ENCODE measurements around the gene TNIP3. TPM values are rescaled to one million over a fixed set of nuclear protein-coding genes. Genes with fewer than 3 reads are reported as not detected.

TNIP3 gene
- polyA plus RNA-seq, 1 donor (not counting 4 experiments of a cell fraction or from before 2014, with no cell fraction given): 0.04 TPM

DNA sequence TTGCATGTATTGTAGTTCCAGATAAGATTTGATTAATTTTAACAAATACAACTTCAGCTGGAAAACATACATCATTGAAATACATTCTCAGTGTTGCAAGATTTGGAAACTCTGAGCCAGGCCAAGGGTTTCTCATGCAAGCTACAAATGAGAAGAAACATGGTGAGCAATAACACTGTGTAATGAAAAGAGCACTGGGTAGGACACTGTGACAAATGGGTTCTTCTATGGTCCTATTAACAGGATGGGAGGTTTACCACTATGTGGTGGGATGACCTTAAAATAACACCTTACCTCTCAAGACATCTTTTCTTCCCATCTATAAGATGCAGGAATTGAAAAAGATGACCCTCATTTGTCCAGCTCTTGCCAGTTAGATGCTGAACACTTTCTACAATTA lies 72.2 kb downstream of the TNIP3 start:
- FAIRE-seq: no peak
- dilution Hi-C loops (cut with MboI; ENCODE audit: extremely low pct_ligation_motif_present, low sequenced_read_pairs): no loop called here

DNA sequence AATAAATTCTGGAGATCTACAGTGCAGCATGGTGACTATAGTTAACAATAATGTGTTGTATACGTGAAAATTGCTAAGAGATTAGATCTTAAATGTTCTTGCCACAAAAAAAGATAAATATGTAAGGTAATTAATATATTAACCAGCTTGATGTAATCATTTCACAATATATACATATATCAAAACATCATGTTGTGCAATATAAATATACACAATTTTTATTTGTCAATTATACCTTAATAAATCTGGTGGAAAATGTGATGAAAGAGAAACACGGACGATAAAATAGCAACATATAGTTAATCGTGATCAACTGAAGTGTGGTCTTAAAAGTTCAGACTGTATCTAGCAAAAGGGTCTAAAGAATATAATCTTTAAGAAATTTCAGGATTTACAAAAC lies 75.3 kb downstream of the TNIP3 start:
- no peaks in the 10 kb centered on the region for H3K4me1 ChIP-seq (ENCODE audit: control insufficient read depth, extremely low read depth, insufficient read depth, low read length)
- dilution Hi-C loops (cut with MboI; ENCODE audit: extremely low pct_ligation_motif_present, low sequenced_read_pairs): no loop called here
- H3K36me3 ChIP-seq (ENCODE audit: control insufficient read depth in 2 of 2, extremely low read depth in 1 of 2, insufficient read depth in 2 of 2, low read length in 2 of 2): no peaks in the 10 kb centered on the region
- no peaks in the 10 kb centered on the region for H3K9me1 ChIP-seq (ENCODE audit: control insufficient read depth, extremely low read depth, insufficient read depth, low read length)
- H3K9ac ChIP-seq (ENCODE audit: control insufficient read depth, extremely low read depth, insufficient read depth, low read length): no peak overlapping the region
- no peaks in the 10 kb centered on the region for H3K27me3 ChIP-seq (ENCODE audit: control insufficient read depth, extremely low read depth, insufficient read depth, low read length)
- TF ChIP-seq EZH2 (IDR thresholded peaks at IDR 0.05; ENCODE audit: low read length): no peak
- TF ChIP-seq CTCF (optimal IDR thresholded peaks at IDR 0.05 in 1 of 3, IDR thresholded peaks at IDR 0.05 in 1 of 3, conservative IDR thresholded peaks at IDR 0.05 in 1 of 3; ENCODE audit: extremely low read depth in 1 of 3, insufficient read depth in 2 of 3, low read length in 3 of 3): no peak
- no peaks in the 10 kb centered on the region for H3K79me2 ChIP-seq (ENCODE audit: control insufficient read depth, insufficient read depth, low read length)
- no peak overlapping the region for H3K27ac ChIP-seq (ENCODE audit: control insufficient read depth, insufficient read depth, low read length)
- DNase-seq (ENCODE audit: low read depth, low spot score): no peak
- H3K9me3 ChIP-seq (ENCODE audit: control insufficient read depth, low read depth, low read length): no peaks in the 10 kb centered on the region
- no peak overlapping the region for H2AFZ ChIP-seq (ENCODE audit: control insufficient read depth, low read length)
- no peak overlapping the region for H3K4me2 ChIP-seq (ENCODE audit: control insufficient read depth, extremely low read depth, insufficient read depth, low read depth, low read length)
- no peak overlapping the region for H3K4me3 ChIP-seq (ENCODE audit: control insufficient read depth in 2 of 3, extremely low read depth in 1 of 3, insufficient read depth in 2 of 3, low read depth in 1 of 3, low read length in 3 of 3)
- H4K20me1 ChIP-seq (ENCODE audit: control insufficient read depth, extremely low read depth, insufficient read depth, low read length): no peaks in the 10 kb centered on the region
- no peak for FAIRE-seq

More for the DNA sequence above, 72.2 kb downstream of the TNIP3 start:
- no peak for TF ChIP-seq CTCF (optimal IDR thresholded peaks at IDR 0.05 in 1 of 3, IDR thresholded peaks at IDR 0.05 in 1 of 3, conservative IDR thresholded peaks at IDR 0.05 in 1 of 3; ENCODE audit: extremely low read depth in 1 of 3, insufficient read depth in 2 of 3, low read length in 3 of 3)
- TF ChIP-seq EZH2 (IDR thresholded peaks at IDR 0.05; ENCODE audit: low read length): no peak
- Histone ChIP-seq H3K4me1 (ENCODE audit: control insufficient read depth, extremely low read depth, insufficient read depth, low read length) (no peaks in the 10 kb centered on the region), H3K9me1 (ENCODE audit: control insufficient read depth, extremely low read depth, insufficient read depth, low read length) (no peaks in the 10 kb centered on the region), H3K4me2 (ENCODE audit: control insufficient read depth, extremely low read depth, insufficient read depth, low read depth, low read length) (no peak overlapping the region), H3K36me3 (ENCODE audit: control insufficient read depth in 2 of 2, extremely low read depth in 1 of 2, insufficient read depth in 2 of 2, low read length in 2 of 2) (no peaks in the 10 kb centered on the region), H2AFZ (ENCODE audit: control insufficient read depth, low read length) (no peak overlapping the region), H3K9me3 (ENCODE audit: control insufficient read depth, low read depth, low read length) (no peaks in the 10 kb centered on the region), H3K9ac (ENCODE audit: control insufficient read depth, extremely low read depth, insufficient read depth, low read length) (no peak overlapping the region), H3K4me3 (ENCODE audit: control insufficient read depth in 2 of 3, extremely low read depth in 1 of 3, insufficient read depth in 2 of 3, low read depth in 1 of 3, low read length in 3 of 3) (no peak overlapping the region), H3K79me2 (ENCODE audit: control insufficient read depth, insufficient read depth, low read length) (no peaks in the 10 kb centered on the region), H3K27me3 (ENCODE audit: control insufficient read depth, extremely low read depth, insufficient read depth, low read length) (no peaks in the 10 kb centered on the region), H4K20me1 (ENCODE audit: control insufficient read depth, extremely low read depth, insufficient read depth, low read length) (no peaks in the 10 kb centered on the region), H3K27ac (ENCODE audit: control insufficient read depth, insufficient read depth, low read length) (no peak overlapping the region)
- DNase-seq (ENCODE audit: low read depth, low spot score): no peak

Small RNA genes lying within 50 kb of the gene (small RNA-seq; reads per million reads assigned to genes)
- gene RNU6-948P (ENCODE audit: insufficient read length in 3 of 3, low read depth in 3 of 3, low replicate concordance in 1 of 3): 0 reads per million in 3 experiments

Other genes with a start within 250 kb of the TNIP3 start
- gene PRDM5, start 241.6 kb downstream of the TNIP3 start, polyA plus RNA-seq: 2.2 to 3.6 TPM (median 2.3 TPM) in 3 replicates
- not detected in 3 replicates for gene NDNF, start 91.8 kb downstream of the TNIP3 start, polyA plus RNA-seq
- 0.06 to 0.38 TPM (median 0.26 TPM) in 3 replicates for gene QRFPR, start 216.7 kb upstream of the TNIP3 start, polyA plus RNA-seq

All from keratinocyte (primary cell).